Neutrophil (primary cell): Measurements from ENCODE around the gene ACSS3.

Source experiments
- H3K27ac ChIP-seq: fragments of 200-600 bp; sonication (generic); 2 replicates; pipeline ENCODE4 v1.5.1; 2016; ENCODE audit warnings: mild to moderate bottlenecking, moderate library complexity
- H3K27me3 ChIP-seq: fragments of 200-600 bp; sonication (generic); 2 replicates; pipeline ENCODE4 v1.6.0; 2016; ENCODE audit warnings: mild to moderate bottlenecking
- H3K36me3 ChIP-seq: fragments of 200-600 bp; sonication (generic); 2 replicates; pipeline ENCODE4 v1.5.1; 2017
- H3K4me1 ChIP-seq, 2 experiments: fragments of 200-600 bp in 1 of 2; sonication (generic) in 1 of 2; 1 replicate in 1 of 2; 2 replicates in 1 of 2; pipeline versions ENCODE4 v1.5.1 to v1.6.1; 2013 to 2016; ENCODE audit warnings: low read depth in 1 of 2, low read length in 1 of 2, mild to moderate bottlenecking in 1 of 2, moderate library complexity in 1 of 2; ENCODE audit not compliant: control insufficient read depth in 1 of 2, insufficient read depth in 1 of 2
- H3K4me3 ChIP-seq, 2 experiments: fragments of 200-600 bp in 1 of 2; sonication (generic) in 1 of 2; 1 replicate in 1 of 2; 2 replicates in 1 of 2; pipeline ENCODE4 v1.5.1; 2013 to 2016; ENCODE audit warnings: low read depth in 1 of 2, low read length in 1 of 2, mild to moderate bottlenecking in 1 of 2, moderate library complexity in 1 of 2
- H3K9me3 ChIP-seq: fragments of 200-600 bp; sonication (generic); 2 replicates; pipeline ENCODE4 v1.5.1; 2016
- TF ChIP-seq, protein P1 (sequence below): fragments of 200-600 bp; sonication (generic); IDR thresholded peaks from 2 replicates; pipeline ENCODE4 v1.5.1; 2016; ENCODE audit warnings: antibody characterized with exemption

The ACSS3 gene

DNA sequence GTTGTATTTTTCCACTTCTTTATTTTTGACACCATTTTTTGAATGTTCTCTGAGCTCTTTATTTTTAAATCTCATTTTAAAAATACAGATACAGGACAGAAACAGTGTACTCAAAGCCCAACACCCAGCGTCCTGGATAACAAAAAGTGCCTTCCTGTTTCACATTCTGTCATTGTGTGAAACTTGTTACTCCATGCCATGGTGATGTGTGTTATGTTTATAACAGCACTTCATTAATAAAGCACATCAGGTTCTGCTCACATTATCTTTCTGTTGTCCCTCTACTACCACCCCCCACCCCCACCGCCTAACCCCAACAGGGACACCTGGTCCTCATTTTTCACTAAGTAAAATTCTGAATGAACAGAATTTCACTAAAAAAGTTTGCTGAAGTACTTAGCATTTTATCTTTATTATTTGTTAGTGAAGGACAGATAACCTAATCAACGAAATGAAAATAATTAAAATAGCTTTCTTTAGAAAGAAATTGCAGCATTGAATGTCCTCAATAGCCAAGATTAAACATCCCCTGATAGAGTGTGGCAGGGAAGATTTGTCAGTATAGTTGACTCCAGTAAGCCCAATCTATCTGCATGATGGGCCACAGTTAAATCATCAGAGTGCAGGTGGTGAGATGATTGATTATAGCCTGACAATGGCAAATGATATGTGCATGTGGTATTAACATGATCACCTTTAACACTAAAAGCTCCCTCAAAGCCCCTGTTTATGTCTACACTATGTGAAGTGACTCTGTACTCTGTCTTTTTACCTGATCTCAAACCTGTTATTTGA, 153.9 kb downstream of the ACSS3 start:
- Histone ChIP-seq H3K27me3 (no peaks in the 10 kb centered on the region), H3K36me3 (no peaks in the 10 kb centered on the region), H3K9me3 (no peaks in the 10 kb centered on the region), H3K4me1 (no peaks in the 10 kb centered on the region), H3K4me3 (no peak overlapping the region), H3K27ac (no peak overlapping the region)
- TF ChIP-seq, protein P1, sequence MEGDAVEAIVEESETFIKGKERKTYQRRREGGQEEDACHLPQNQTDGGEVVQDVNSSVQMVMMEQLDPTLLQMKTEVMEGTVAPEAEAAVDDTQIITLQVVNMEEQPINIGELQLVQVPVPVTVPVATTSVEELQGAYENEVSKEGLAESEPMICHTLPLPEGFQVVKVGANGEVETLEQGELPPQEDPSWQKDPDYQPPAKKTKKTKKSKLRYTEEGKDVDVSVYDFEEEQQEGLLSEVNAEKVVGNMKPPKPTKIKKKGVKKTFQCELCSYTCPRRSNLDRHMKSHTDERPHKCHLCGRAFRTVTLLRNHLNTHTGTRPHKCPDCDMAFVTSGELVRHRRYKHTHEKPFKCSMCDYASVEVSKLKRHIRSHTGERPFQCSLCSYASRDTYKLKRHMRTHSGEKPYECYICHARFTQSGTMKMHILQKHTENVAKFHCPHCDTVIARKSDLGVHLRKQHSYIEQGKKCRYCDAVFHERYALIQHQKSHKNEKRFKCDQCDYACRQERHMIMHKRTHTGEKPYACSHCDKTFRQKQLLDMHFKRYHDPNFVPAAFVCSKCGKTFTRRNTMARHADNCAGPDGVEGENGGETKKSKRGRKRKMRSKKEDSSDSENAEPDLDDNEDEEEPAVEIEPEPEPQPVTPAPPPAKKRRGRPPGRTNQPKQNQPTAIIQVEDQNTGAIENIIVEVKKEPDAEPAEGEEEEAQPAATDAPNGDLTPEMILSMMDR: no peak

DNA sequence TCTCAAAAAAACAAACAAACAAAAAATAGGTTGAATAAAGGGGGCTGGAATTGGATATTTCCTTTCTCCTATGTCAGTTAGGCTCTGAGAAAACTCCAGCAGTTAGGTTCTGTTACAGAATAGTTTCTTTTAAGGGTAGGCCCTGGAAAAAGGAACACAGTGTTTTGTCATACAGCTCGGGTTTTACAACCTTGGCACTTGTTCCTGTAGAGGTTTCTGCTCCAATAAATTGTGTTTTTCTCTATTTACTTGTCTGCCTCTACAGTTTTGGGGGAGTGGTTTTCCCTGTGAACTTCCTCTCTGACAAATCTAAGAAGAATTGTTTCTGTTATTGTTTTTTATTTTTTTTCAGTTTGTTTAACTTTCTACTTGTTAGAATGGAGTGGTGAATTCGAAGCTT, 167.6 kb downstream of the ACSS3 start:
- Histone ChIP-seq H3K4me1 (no peaks in the 10 kb centered on the region), H3K4me3 (no peak overlapping the region), H3K27ac (no peak overlapping the region), H3K27me3 (no peaks in the 10 kb centered on the region), H3K36me3 (no peaks in the 10 kb centered on the region), H3K9me3 (no peaks in the 10 kb centered on the region)
- TF ChIP-seq, protein P1: no peak

DNA sequence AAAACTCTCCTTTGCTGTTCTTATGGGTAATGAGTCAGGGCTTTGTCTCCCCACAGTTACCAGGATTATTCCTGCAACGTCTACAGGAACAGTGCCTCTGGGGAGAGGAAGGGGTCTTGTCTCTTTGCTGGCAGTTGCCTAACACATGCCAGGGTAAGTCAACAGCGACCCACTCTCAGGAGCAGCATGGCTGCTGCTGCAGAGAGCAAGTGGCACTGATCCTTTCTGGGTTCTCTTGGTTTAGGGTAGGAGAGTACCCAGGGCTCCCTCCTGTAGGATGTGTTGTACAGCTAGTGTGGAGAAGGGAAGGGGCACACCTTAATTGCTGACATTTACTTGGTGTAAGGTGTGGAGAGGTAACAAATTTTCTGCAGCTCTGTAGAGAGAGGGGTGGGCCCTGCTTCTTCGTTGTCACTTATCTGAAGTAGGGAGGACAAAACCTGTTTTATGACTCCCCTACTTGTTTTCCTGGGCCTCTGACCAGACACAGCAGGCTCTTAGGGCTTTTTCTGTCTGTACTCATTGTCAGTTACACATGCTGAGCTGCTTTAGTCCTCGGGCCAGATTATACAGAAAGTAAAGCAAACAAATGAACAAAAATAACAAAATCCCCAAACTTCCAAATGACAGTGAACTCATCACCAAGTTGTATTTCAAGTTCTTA, 168.2 kb downstream of the ACSS3 start:
- TF ChIP-seq, protein P1: no peak
- Histone ChIP-seq H3K27me3 (no peaks in the 10 kb centered on the region), H3K4me1 (no peaks in the 10 kb centered on the region), H3K9me3 (no peaks in the 10 kb centered on the region), H3K36me3 (no peaks in the 10 kb centered on the region), H3K27ac (no peak overlapping the region), H3K4me3 (no peak overlapping the region)

DNA sequence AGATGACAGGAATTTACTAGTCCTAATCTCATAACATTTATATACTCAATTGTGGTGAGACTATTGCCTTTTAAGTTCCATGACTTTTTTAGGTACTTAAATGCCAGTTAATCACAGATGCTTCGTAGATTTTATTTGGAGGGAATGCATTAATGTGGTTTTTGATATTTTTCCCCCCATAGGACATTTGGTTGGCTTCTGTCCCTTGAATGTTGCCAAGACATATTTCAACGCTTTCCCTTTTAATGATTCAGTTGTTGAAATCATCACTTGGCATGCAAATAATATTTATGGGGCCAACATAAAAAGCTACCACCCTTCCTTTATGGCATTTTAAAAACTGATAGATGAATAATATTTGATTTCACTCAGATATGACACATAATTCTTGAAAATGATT, 172.1 kb downstream of the ACSS3 start:
- TF ChIP-seq, protein P1: no peak
- no peaks in the 10 kb centered on the region for H3K4me1 ChIP-seq
- H3K4me3 ChIP-seq: no peak overlapping the region
- no peak overlapping the region for H3K27ac ChIP-seq
- H3K36me3 ChIP-seq: no peaks in the 10 kb centered on the region
- no peaks in the 10 kb centered on the region for H3K27me3 ChIP-seq
- H3K9me3 ChIP-seq: no peaks in the 10 kb centered on the region

DNA sequence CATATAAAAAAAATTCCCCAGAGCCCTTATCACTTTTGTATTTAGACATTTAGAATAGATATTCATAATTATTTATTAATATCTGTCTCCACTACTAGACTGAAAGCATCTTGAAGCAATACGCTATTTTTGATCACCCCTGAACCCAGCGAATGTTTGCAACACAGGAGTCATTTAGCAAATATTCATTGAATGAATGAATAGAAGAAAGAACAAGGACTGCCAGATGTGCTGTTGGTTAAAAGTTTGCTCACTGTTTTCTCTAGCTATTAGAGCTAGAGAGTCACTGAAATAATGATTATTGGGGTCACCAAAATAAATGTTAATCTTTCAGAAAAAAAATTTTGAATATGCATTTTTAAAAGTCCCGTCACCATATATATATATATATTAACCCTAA, 174.3 kb downstream of the ACSS3 start:
- H3K9me3 ChIP-seq: no peaks in the 10 kb centered on the region
- no peak overlapping the region for H3K4me3 ChIP-seq
- no peaks in the 10 kb centered on the region for H3K4me1 ChIP-seq
- H3K27ac ChIP-seq: no peak overlapping the region
- no peaks in the 10 kb centered on the region for H3K36me3 ChIP-seq
- TF ChIP-seq, protein P1: no peak
- H3K27me3 ChIP-seq: no peaks in the 10 kb centered on the region
